ENCODE data around the gene HIVEP3.

Gene HIVEP3

DNA sequence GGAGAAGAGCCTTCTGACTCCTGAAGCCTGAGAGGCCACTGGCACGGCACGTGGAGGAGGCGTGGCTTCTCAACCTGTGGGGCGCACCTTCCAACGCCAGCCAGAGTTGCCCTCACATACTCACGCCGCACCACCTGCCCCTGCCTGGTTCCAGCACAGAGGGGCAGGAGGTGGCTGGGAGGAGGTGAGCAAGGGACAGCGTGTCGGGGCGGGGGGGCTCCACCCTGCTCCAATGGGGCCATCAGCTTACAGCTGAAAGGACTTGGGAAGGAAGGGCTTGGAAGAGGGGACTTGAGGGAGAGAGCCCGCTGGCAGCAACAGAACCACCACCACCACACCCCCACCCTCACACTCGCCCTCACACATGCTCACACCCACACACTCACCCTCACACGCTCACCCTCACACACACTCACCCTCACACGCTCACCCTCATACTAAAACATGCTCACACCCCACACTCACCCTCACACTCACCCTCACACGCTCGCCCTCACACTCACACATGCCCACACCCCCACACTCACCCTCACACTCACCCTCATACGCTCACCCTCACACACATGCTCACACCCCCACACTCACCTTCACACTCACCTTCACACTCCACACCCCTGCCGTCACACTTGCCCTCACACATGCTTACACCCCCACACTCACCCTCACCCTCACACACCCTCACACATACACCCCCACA lies 392.7 kb downstream of the HIVEP3 start:
- no peak for DNase-seq

GRCh38 chr1:41524676-41525675 lies 393.7 kb downstream of the HIVEP3 start:
- no peak for DNase-seq

- no peak for DNase-seq
Measured at GRCh38 chr1:41523949-41524675, 394.6 kb downstream of the HIVEP3 start.

DNA sequence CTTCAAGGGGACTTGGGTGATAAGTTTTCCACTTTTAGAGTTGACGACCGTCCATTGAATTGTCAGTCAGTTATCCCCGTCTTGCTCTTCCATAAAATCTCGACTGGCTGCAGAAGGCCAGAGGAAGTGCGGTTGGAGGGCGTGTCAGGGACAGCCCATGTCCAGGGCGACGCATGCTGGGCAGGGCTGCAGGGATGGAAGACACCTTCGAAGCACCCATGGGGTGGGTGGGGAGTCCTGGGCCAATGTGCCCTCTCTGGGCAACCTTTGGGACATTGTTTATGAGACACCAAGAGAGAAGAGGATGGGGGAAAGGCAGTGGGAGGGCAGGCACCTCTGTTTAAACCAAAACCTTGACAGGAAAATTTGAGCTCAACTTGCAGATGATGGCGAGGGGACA lies 395.7 kb downstream of the HIVEP3 start:
- DNase-seq = no peak

- no peak for DNase-seq
Measured at GRCh38 chr1:41521766-41522165, 397.0 kb downstream of the HIVEP3 start.

DNA sequence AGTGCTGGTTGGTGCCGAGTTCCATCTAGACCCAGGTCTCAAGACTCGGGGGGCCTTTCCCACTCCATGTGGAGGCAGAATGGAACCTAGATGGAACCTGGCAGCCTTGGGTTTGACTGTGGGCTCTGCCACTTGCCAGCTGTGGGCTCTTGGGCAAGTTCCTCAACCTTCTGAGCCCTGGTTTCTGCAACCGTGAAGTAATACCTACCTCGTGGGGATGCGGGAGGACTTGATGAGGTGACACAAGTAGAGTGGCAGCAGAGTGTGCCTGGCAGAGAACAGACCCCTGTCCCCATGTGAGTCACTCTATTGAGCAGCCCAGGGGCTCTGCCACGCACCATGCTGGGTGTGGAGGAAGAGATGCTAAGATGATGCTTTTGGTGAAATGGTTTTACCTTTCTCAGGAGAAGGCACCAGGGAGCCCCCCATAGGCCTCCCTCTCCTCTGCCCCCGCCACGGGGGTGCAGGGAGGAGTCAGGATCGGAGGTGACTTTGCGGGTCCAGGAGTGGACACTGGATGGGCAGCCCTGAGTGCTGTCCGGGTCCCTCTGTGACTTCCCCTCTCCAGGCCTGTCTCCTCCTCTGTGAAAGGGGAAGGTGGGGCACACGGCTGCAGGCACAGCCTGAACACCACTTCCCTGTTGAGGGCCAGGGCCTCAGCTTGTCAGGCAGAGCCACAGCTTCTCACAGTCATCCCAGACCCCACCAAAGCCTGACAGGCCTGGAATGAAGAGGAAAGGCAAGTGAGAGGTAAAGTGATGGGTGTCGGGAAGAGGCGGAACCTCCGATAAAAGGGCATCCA lies 397.6 kb downstream of the HIVEP3 start:
- DNase-seq = no peak

DNA sequence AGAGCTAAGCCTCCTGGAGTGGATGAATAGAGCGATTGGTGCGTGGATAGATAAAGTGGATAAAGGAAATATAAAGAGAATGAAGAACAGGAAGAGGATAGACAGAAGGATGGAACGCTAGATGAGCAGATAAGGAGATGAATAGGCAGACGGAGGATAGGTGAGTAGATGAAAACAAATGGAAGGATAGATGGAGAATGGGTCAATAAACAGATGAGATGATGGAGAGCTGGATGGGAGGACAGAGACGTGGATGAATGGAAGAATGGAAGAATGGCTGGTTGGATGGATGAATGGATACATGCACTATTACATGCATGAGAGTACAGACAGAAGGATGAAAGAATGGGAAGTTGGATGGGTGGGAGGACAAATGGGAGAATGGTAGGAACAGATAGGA lies 399.1 kb downstream of the HIVEP3 start:
- no peak for DNase-seq

DNA sequence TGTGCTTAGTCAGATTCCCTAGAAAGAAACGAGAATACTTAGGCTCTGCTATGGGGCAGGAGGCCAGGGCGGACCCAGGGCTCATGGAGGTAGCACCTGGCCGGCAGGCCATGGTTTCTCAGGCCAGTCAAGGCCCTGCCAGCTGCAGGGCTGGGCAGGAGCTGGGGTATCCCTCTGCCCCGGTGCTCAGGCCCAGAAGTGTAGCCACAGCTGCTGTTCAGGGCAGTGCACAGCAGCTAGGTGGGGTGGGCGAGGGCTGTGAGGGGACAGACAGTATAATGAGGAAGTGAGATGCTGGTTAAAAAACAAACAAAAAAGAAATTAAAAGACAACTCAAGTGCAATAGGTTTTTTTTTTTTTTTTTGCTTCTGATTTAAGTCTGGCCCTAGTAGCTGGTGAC lies 400.3 kb downstream of the HIVEP3 start:
- DNase-seq = no peak

GRCh38 chr1:41517062-41517438 lies 401.7 kb downstream of the HIVEP3 start:
- no peak for DNase-seq

DNA sequence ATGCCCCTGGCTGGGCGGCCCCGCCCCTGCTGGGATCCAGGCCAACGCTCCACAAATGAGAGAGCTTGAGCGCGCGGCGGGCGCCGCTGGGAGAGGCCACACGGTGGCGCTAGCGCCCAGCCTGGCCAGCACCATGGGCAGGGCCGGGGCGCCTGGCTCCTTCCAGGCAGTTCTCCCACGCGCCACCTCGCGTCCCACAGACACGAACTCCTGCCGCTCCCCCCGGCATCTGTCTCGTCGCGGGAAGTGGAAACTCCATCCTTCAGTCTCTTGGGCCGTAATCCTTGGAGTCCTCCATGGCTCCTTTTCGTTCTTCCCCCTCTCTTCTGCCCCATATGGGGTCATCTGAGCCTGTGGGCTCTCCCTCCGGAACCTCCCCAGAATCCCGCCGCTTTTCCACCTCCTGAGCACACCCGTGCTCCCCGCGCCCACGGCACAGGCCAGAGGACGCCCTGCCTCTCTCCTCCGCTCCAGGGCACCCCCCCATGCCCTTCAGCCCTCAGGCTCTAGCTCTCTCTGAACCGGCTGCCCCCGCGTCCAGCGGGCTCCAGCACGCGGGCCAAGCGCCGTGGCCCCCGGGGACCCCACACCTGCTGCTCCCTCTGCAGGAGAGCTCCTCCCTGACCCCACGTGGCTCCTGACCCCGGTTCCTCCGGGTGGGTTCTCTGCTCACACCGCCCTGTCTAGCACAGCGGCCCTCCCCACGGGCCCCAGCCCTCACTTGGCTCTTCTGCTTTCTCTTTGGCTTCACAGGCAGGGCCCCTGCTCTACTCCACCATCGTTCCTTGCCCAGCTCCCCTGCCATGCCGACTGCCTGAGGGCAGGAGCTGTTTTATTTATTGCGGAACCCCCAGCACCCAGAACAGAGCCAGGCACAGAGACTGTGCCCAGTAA lies 402.3 kb downstream of the HIVEP3 start:
- DNase-seq = peak; percentile 57

- DNase-seq = no peak
Measured at GRCh38 chr1:41515778-41516167, 402.9 kb downstream of the HIVEP3 start.

DNA sequence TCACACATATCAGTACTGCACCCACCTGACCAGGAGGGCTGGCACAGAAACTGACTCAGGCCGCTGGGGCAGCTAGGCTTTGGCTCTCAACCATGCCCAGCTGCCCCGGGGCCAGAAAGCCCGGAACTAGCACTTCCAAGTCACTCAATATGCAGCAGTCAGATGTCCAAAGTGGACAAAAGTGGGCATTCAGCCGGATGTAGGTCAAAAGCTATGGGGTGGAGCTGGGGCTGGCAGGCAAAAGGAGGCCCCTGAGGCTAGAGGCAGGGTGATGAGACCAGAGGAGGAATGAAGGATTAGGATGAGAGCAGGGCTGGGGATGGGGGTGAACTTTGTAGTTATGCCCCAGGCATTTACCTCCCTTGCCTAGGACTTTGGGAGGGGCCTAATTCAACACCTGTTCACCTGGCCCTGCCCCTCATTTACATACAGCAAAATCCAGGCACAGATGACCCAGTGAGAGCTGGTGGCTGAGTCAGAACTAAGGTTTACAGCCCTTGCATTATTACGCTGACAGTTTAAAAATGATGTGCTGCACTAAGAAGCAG lies 403.5 kb downstream of the HIVEP3 start:
- no peak for DNase-seq

- no peak for DNase-seq
Measured at GRCh38 chr1:41514381-41514780, 404.3 kb downstream of the HIVEP3 start.

DNA sequence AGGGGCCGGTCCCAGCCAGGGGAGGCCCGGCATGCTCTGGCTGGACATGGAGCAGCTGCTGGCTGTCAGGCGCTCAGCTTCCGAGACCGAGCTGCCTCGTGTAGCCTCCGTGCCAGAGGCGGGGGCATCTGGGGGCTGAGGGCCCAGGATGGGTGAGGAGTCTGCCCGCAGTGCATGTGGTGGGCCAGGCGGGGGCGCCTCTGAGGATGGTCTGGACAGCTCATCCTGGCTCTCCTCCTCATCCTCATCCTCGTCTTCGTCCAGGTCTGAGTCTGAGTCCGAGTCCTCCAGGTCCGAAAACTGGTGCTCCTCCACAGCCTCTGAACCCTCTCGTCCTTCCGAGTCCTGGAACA lies 405.4 kb downstream of the HIVEP3 start:
- no peak for DNase-seq

DNA sequence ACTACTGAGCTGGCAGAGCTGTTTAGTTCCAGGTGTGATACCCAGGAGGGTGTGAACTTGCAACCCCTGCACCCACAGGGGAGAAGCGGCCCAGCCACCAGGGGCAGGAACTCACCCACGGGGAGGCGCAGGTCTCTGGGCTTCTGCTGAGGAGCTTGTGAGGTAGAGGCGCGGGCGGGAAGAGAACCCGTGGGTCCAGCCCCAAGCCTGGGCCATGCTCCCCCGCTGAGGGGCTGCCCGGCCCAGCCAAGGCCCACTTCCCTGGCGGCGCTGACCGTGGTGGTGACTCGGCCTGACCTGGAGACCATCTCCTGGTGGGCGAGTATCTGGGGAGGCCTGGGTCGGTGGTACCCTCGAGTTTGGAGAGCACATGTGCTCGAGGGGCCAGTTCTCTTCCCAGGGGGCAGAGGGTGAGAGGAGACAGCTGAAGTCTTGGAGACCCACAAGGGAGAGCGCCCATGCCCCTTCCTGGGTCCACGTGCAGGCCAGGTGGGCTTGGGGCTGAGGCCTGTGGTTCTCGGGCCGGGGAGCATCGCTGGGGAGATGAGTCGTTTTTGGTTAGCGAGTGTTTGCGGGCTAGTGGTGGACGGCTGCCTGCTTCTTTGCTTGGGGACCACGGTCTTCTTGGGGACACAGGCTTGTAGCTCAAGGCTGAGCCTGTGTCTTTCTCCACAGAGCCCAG lies 405.9 kb downstream of the HIVEP3 start:
- no peak for DNase-seq

GRCh38 chr1:41511239-41511540 lies 407.5 kb downstream of the HIVEP3 start:
- DNase-seq = no peak

- DNase-seq = no peak
Measured at GRCh38 chr1:41510531-41511238, 408.0 kb downstream of the HIVEP3 start.

- DNase-seq = no peak
Measured at GRCh38 chr1:41509270-41509671, 409.5 kb downstream of the HIVEP3 start.

DNA sequence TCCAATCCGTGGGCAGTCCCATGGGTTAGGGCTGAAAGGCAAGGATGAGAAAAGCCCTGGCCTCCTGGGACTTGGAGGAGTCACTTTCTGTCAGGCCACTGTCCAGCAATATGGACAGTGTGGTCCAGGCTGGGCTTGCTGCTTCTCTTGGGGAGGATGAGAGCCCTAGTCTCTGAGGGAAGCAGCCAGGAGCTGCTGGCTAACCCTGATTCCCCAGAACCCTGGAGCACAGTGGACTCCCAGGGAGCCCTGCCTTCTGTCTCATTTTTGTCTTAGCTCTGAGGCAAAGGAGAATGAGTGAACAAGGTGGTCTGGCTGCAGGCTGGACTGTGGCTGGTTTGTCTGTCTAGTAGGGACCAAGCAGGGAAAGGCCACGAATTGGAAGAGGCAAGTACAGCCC lies 410.4 kb downstream of the HIVEP3 start:
- no peak for DNase-seq

DNA sequence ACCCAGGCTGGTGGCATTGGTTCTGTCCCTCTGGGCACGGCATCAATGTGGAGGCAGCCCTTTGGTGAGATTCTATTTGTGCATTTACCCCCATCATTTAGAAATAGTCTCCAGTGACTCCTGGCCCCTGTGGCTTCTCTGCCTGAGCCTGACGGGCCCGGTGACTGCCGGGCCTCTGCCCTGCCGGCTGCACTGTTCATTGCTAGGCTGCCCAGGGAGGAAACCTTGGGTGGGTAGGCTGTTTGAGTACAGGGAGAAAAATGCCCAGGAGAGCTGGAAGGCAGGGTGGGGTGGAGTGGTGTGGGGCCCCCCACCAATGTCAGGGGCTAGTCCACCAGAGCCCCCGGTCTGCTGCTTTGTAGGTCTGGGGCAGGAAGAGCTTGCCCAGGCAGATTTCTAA lies 410.9 kb downstream of the HIVEP3 start:
- no peak for DNase-seq
